GM19467 (cell line): Measurements from ENCODE around the gene CEP83.
"Not testable (repeated sequence)": the region's sequence is repeated elsewhere in the genome, so short reads cannot be mapped to it uniquely, and the experiment has no call there.

Experiments
- ATAC-seq: cut with Tn5 transposase; IDR thresholded peaks from one replicate; pipeline ENCODE4 v1.9.1; 2021; ENCODE audit warnings: mild to moderate bottlenecking, moderate library complexity; ENCODE audit not compliant: unreplicated experiment

CEP83 gene, protein sequence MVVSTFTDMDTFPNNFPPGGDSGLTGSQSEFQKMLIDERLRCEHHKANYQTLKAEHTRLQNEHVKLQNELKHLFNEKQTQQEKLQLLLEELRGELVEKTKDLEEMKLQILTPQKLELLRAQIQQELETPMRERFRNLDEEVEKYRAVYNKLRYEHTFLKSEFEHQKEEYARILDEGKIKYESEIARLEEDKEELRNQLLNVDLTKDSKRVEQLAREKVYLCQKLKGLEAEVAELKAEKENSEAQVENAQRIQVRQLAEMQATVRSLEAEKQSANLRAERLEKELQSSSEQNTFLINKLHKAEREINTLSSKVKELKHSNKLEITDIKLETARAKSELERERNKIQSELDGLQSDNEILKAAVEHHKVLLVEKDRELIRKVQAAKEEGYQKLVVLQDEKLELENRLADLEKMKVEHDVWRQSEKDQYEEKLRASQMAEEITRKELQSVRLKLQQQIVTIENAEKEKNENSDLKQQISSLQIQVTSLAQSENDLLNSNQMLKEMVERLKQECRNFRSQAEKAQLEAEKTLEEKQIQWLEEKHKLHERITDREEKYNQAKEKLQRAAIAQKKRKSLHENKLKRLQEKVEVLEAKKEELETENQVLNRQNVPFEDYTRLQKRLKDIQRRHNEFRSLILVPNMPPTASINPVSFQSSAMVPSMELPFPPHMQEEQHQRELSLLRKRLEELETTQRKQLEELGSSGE

DNA sequence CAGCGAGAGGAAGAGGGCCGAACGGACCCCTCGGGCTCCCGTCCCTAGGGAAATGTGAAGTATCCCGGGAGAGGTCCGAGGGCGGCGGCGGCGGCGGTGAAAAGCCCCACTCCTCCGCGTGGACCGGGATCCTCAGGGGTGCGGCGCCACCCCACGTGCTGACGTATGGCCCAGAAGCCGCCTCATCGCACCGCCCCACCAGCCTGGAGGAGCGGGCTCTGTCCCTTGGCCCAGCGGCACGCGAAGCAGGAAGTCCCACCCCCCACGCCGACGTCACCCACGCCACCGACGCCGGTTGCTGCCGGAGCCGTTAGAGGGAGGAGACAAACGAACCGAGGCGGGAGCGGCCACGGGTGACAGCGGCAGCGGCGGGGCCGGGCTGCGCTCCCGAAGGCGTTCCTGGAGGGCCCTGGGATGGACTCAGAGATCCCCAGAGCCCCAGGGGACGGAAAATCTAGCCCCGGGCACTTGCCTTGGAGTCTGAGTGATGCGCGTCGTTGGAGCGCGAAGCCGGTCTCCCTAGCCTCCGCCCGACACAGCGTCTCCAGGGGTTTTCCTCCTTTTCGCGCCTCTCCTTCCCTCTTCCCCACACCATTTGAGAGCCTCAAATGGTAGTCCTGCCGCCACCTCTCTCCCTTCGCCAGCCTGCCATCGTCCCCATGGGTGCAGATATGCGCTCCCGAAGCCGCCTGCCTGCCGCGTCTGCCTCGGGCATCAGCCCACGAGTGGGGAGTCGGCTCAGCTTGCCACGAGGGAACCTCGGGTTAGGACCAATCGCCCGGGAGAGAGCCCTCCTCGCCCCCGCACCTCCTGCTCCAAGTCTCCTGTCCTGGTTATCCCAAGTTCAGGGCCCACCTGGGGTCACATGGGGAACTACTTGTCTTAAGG lies at the start of gene CEP83:
CEP83 (minus strand) TSS at position 140 of the 888 bp plus-strand sequence. CDS start 47,377 bp downstream, outside the sequence.
- ATAC-seq, result peak; percentile 98

- ATAC-seq, result no peak
Observed at GRCh38 chr12:94509317-94509716, 49.6 kb upstream of the CEP83 start.

DNA sequence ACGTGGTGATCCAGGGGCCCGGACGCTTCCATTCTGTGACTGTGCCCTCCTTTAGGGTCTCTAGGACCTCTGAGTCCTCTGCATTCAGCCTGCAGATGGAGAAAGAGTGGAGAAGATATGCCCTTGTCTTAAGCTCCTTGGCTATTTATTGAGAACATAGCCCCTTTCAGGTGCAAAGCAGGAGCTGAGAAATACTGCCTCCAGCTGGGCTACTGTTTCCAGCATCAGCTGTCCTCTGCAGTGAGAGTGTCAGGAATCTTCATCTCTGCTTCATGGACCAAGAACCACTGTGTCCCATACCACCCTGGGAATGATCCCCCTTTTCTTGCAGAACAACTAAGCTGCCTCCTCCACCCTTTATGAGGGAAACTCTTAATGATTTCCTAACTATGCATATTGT lies 47.8 kb upstream of the CEP83 start:
- ATAC-seq, result no peak

DNA sequence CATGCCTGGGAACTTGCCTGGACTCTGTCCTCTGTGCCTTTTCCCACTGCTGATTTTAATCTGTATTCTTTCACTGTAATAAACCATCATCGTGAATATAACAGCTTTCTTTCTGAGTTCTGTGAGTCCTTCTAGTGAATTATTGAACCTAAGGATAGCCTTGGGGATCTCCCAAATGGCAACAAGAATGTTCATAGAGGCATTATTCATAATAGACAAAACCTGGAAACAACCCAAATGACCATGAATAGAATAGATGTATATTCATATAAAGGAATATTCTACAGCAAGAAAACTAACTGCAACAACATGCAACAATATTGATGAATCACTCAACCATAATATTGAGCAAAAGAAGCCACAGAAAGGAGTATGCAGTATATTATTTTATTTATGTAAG lies 44.7 kb upstream of the CEP83 start:
- ATAC-seq, result no peak

- no peak for ATAC-seq
Observed at GRCh38 chr12:94503619-94504018, 44.0 kb upstream of the CEP83 start.

DNA sequence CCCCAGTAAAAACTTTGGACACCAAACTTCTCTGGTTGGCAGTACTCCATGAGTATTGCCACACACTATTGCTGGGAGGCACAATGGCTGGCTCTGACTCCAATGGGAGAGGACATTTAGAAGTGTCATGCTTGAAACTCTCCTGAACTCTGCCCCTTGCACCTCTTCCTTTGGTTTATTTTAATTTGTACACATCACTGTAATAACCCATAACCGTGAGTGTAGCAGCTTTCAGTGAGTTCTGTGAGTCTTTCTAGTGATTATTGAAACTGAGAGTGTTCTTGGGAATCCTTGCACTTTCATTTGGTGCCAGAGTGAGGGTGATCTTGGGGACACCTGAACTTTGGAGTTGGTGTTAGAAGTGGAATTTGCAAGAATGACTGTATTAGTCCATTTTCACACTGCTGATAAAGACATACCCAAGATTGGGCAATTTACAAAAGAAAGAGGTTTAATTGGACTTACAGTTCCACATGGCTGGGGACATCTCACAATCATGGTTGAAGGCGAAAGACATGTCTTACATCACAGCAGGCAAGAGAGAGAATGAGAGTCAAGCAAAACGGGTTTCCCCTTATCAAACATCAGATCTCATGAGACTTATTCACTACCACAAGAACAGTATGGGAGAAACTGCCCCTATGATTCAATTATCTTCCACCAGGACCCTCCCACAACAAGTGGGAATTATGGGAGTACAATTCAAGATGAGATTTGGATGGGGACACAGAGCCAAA lies 41.3 kb upstream of the CEP83 start:
- ATAC-seq, result no peak

- ATAC-seq, result no peak
Observed at GRCh38 chr12:94498698-94499097, 39.0 kb upstream of the CEP83 start.

- ATAC-seq, result no peak
Observed at GRCh38 chr12:94498073-94498472, 38.4 kb upstream of the CEP83 start.

DNA sequence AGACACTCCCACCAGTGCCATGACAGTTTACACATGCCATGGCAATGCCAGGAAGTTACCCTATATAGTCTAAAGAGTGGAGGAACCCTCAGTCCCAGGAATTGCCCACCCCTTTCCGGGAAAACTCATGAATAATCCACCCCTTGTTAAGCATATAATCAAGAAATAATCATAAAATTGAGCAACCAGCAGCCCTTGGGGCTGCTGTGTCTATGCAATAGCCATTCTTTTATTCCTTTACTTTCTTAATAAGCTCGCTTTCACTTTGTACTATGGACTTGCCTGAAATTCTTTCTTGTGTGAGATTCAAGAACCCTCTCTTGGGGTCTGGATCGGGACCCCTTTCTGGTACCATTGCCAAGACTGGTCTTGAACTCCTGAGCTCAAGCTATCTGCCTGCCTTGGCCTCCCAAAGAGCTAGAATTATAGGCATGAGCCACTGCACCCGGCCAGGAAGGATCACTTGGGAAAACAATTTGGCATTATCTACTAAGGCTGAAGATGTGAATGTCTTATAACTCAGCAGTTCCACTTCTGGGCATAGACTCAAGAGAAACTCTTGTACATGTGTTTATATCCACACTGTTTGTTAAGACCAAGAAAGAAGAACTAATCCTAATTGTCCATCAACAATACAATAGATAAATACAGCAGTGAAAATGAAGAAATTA lies 35.9 kb upstream of the CEP83 start:
- ATAC-seq, result no peak

DNA sequence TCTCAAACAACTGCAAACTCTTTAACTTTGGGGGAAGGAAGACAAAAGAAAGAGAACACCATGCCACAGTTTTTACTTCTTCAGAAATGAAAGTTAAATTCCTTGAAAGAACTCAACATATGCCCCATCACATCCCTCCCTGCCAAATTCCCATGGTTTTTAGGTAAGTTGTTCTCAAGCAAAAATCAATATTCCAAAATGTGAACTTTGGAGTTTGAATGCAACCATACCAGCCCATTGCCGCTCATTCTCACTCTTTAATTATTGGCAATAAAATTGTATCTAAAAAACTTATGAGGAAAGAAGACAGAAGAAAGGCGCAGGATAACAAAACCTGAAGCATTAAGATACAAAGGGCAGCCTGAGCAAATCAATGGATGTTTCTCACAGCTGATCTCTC lies 31.8 kb upstream of the CEP83 start:
- no peak for ATAC-seq

DNA sequence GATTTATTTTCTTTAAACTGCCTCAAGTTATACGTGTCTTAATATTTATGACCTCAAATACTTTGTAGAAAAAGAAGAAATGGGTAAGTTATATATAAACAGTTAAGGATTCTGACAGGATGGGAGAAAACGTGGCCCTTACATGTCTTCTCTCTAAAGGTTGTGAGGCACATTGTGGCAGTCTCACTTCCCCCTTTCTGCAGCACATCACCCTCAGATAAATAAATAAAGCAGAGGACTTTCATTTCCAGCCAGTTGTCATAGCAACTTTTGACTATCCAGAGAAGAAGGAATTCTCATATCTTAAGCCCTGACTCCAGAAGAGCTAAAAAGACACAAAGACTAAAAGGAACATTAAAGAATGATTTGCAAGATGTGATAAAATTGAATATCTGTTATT lies 28.8 kb upstream of the CEP83 start:
- peak; percentile 79 for ATAC-seq

DNA sequence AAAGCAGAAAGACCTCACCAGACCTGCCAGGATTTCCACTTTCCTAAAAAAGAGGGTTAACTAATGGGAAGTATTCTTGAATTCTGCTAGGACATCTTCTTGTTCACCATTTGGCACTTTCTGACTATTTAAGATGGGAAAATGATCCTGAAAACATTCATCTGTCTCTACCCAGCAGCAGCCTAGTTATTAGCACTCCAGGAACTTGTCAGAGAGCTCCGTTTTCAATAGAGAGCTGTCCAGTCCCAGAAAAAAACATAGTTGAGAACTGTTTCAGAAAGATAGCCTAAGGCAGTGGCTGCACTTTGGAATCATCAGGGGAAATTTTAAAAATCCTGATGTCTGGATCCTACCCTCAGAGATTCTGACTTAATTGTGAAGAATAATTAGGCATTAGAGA lies 22.1 kb upstream of the CEP83 start:
- ATAC-seq, result no peak

DNA sequence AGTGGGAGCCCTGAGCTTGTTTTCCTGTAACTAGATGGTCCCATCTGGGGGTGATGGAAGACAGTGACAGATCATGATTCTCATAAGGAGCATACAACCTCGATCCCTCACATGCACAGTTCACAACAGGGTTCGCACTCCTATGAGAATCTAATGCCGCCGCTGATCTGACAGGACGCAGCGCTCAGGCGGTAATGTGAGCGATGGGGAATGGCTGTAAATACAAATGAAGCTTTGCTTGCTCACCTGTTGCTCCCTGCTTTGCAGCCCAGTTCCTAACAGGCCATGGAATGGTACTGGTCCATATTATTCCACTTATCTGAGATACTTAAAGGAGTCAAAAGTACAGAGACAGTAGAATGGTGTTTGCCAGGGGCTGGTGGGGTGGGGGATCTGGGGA lies 9.9 kb upstream of the CEP83 start:
- no peak for ATAC-seq

DNA sequence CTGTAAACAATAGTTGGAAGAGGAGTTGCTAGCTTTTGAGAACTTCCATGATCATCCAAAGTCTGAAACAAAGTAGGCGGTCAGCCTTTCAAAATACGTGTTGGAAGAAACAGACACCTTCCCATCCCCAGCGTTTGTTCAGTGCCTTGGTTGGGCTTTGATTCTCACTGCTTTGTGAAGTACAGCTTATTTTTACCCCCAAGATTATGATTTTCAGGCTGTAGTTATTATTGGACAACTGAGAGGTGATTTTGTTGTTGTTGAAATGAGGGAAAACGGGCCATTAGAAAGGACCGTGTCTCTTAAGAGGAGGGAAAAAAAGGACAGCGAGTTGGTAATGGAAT lies 921 bp upstream of the CEP83 start:
- no peak for ATAC-seq

- ATAC-seq, result peak; percentile 31
Observed at GRCh38 chr12:94458877-94459727, 565 bp downstream of the CEP83 start.

- ATAC-seq, result no peak
Observed at GRCh38 chr12:94457311-94457710, 2.4 kb downstream of the CEP83 start.

GRCh38 chr12:94454318-94454717 lies 5.3 kb downstream of the CEP83 start:
- ATAC-seq, result not testable (repeated sequence)

DNA sequence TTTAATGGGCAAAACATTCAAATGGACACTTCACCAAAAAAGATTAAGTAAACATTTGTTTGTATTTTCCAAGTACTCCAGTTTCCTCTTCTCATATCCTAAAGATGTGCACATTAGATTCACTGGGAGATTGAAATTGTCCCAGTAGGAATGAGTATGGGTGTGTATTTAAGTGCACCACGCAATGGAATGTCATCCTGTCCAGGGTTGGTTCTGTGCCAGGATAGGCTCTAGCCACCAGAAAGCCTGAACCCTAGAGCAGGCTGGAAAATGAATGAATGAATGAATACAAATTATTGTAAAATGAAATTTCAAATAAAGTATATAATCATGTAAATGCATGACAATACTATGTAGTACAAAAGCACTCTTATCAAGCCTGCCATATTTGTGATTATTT lies 14.0 kb downstream of the CEP83 start:
- no peak for ATAC-seq

DNA sequence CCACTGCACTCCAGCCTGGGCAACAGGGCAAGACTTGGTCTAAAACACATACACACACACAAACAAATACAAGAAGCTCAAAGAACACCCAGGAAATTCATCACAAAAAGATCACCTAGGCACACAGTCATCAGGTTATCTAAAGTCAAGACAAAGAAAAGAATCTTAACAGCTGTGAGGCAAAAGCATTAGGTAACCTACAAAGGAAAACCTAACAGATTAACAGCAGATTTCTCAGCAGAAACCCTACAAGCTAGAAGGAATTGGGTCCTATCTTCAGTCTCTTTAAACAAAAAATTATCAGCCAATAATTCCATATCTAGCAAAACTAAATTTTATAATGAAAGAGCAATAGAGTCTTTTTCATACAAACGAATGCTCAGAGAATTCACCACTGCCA lies 22.4 kb downstream of the CEP83 start:
- no peak for ATAC-seq
